SK-N-SH (cell line): Measurements from ENCODE around the gene CNPY4. TPM values are rescaled to one million over a fixed set of nuclear protein-coding genes. Genes with fewer than 3 reads are reported as not detected.

ENCODE experiments used
- CTCF ChIA-PET: fragments of 300-600, 350-600 bp; formaldehyde crosslinking; extraction: SDS; loops from one replicate; lab custom pipeline; 2021; lab: Yijun Ruan, JAX
- POLR2A ChIA-PET: fragments of 350-600 bp; sonication (Branson Sonifier 250); formaldehyde crosslinking; extraction: SDS; loops from one replicate; lab custom pipeline; 2020; ENCODE audit warnings: antibody characterized with exemption, inconsistent platforms; lab: Yijun Ruan, JAX
- DNase-seq: peaks from one replicate; pipeline ENCODE4 v3.0.0; 2012
- H2AFZ ChIP-seq: fragments of 200-600 bp; sonication (generic); 2 replicates; pipeline ENCODE4 v1.8.1; 2016; ENCODE audit warnings: antibody characterized with exemption, mild to moderate bottlenecking, low read depth
- H3F3A ChIP-seq: fragments of 200-600 bp; sonication (generic); replicated peaks from 2 replicates; pipeline ENCODE3; 2016; ENCODE audit warnings: antibody characterized with exemption, mild to moderate bottlenecking; ENCODE audit not compliant: insufficient read depth
- H3K27ac ChIP-seq, 2 experiments: fragments of 200-500 bp in 1 of 2; fragments of 200-600 bp in 1 of 2; sonication (Bioruptor generic) in 1 of 2; sonication (generic), shearing (Covaris generic) in 1 of 2; 2 replicates each; pipeline versions ENCODE4 v1.5.1 to v1.6.1; 2014 to 2016; ENCODE audit warnings: low read depth in 2 of 2, inconsistent platforms in 1 of 2, low read length in 1 of 2, mild to moderate bottlenecking in 1 of 2, mixed read lengths in 1 of 2
- H3K27me3 ChIP-seq: fragments of 200-600 bp; sonication (generic), shearing (Covaris generic); 2 replicates; pipeline ENCODE4 v1.6.1; 2016; ENCODE audit warnings: mixed run types; ENCODE audit not compliant: insufficient read depth
- H3K36me3 ChIP-seq, 2 experiments: fragments of 200-500 bp in 1 of 2; fragments of 200-600 bp in 1 of 2; sonication (Bioruptor generic) in 1 of 2; sonication (generic) in 1 of 2; replicated peaks in 1 of 2; 2 replicates each; pipeline versions ENCODE3 to v1.5.1; 2014 to 2016; ENCODE audit warnings: low read length in 1 of 2, mild to moderate bottlenecking in 1 of 2; ENCODE audit not compliant: insufficient read depth in 2 of 2, control insufficient read depth in 1 of 2
- H3K4me1 ChIP-seq, 2 experiments: fragments of 200-500 bp in 1 of 2; fragments of 200-600 bp in 1 of 2; sonication (Bioruptor generic) in 1 of 2; sonication (generic), shearing (Covaris generic) in 1 of 2; 2 replicates each; pipeline versions ENCODE4 v1.5.1 to v1.6.1; 2014 to 2016; ENCODE audit warnings: low read depth in 1 of 2, low read length in 1 of 2, mixed run types in 1 of 2; ENCODE audit not compliant: insufficient read depth in 2 of 2, control insufficient read depth in 1 of 2
- H3K4me2 ChIP-seq: fragments of 200-600 bp; sonication (generic), shearing (Covaris generic); 2 replicates; pipeline ENCODE4 v1.6.1; 2017; ENCODE audit warnings: mixed run types
- H3K4me3 ChIP-seq, 2 experiments: fragments of 200-500 bp in 1 of 2; fragments of 200-600 bp in 1 of 2; sonication (Bioruptor generic) in 1 of 2; sonication (generic), shearing (Covaris generic) in 1 of 2; 2 replicates each; pipeline versions ENCODE4 v1.5.1 to v1.8.1; 2014 to 2016; ENCODE audit warnings: low read depth in 2 of 2, inconsistent platforms in 1 of 2, low read length in 1 of 2, mild to moderate bottlenecking in 1 of 2, mixed read lengths in 1 of 2, moderate library complexity in 1 of 2
- H3K79me2 ChIP-seq: fragments of 200-600 bp; sonication (generic); 2 replicates; pipeline ENCODE4 v1.8.1; 2017; ENCODE audit warnings: mild to moderate bottlenecking; ENCODE audit not compliant: insufficient read depth
- H3K9ac ChIP-seq: fragments of 200-600 bp; sonication (generic); 2 replicates; pipeline ENCODE4 v1.6.1; 2017; ENCODE audit warnings: mixed run types
- H3K9me2 ChIP-seq: fragments of 200-600 bp; sonication (generic); 2 replicates; pipeline ENCODE4 v1.6.1; 2017; ENCODE audit warnings: mixed run types
- H3K9me3 ChIP-seq: fragments of 200-600 bp; sonication (generic); 2 replicates; pipeline ENCODE4 v1.6.1; 2017; ENCODE audit warnings: mixed run types, mild to moderate bottlenecking, moderate library complexity
- H4K20me1 ChIP-seq: fragments of 200-600 bp; sonication (generic); 2 replicates; pipeline ENCODE4 v1.6.1; 2017; ENCODE audit warnings: mild to moderate bottlenecking, mixed run types; ENCODE audit not compliant: insufficient read depth
- CHD2 ChIP-seq: fragments of 150-350 bp; IDR thresholded peaks from 2 replicates; pipeline ENCODE4 v1.6.1; 2018; ENCODE audit warnings: low read length; ENCODE audit not compliant: partially characterized antibody
- CTCF ChIP-seq: fragments of 200-600 bp; sonication (generic); IDR thresholded peaks from 2 replicates; pipeline ENCODE4 v1.6.1; 2017; ENCODE audit warnings: antibody characterized with exemption, mild to moderate bottlenecking, moderate library complexity
- EP300 ChIP-seq, 2 experiments: IDR thresholded peaks; 2 replicates each; pipeline versions ENCODE4 v1.4.0 to v1.6.1; 2012; ENCODE audit warnings: borderline replicate concordance in 1 of 2, low read depth in 1 of 2, low read length in 1 of 2
- FOSL2 ChIP-seq: IDR thresholded peaks from 2 replicates; pipeline ENCODE4 v1.4.0; 2012; ENCODE audit warnings: low read depth, mild to moderate bottlenecking, moderate library complexity, borderline replicate concordance
- FOXJ3 ChIP-seq: sonication (generic); formaldehyde crosslinking; IDR thresholded peaks from 2 replicates; pipeline ENCODE4 v1.5.1; 2020; ENCODE audit warnings: mild to moderate bottlenecking, missing genetic modification reagents
- JUND ChIP-seq: IDR thresholded peaks from 2 replicates; pipeline ENCODE4 v1.4.0; 2012
- MAX ChIP-seq: IDR thresholded peaks from 2 replicates; pipeline ENCODE4 v1.4.0; 2012; ENCODE audit warnings: low read depth
- MXI1 ChIP-seq: IDR thresholded peaks from 2 replicates; pipeline ENCODE4 v1.6.1; 2012; ENCODE audit warnings: mild to moderate bottlenecking, low read depth, low read length, improper control_type of control experiment
- NFIC ChIP-seq: IDR thresholded peaks from 2 replicates; pipeline ENCODE4 v1.4.0; 2012; ENCODE audit warnings: borderline replicate concordance
- NRF1 ChIP-seq: IDR thresholded peaks from 2 replicates; pipeline ENCODE4 v1.6.1; 2012; ENCODE audit warnings: low read depth, mild to moderate bottlenecking, low read length
- POLR2AphosphoS5 ChIP-seq: IDR thresholded peaks from 2 replicates; pipeline ENCODE4 v1.6.1; 2012; ENCODE audit warnings: low read depth, low read length
- RAD21 ChIP-seq: IDR thresholded peaks from 2 replicates; pipeline ENCODE4 v1.6.1; 2012; ENCODE audit warnings: mild to moderate bottlenecking, low read length
- RCOR1 ChIP-seq: fragments of 150-350 bp; IDR thresholded peaks from 2 replicates; pipeline ENCODE4 v1.6.1; 2017; ENCODE audit warnings: antibody characterized with exemption, low read length
- SIN3A ChIP-seq: IDR thresholded peaks from 2 replicates; pipeline ENCODE4 v1.6.1; 2012; ENCODE audit warnings: low read depth, mild to moderate bottlenecking, low read length, moderate library complexity, borderline replicate concordance
- SMC3 ChIP-seq: IDR thresholded peaks from 2 replicates; pipeline ENCODE4 v1.6.1; 2012; ENCODE audit warnings: low read depth, low read length, improper control_type of control experiment
- TCF12 ChIP-seq: IDR thresholded peaks from 2 replicates; pipeline ENCODE4 v1.4.0; 2012
- USF1 ChIP-seq: IDR thresholded peaks from 2 replicates; pipeline ENCODE4 v1.4.0; 2012; ENCODE audit warnings: low read depth, borderline replicate concordance
- USF2 ChIP-seq: fragments of 150-350 bp; IDR thresholded peaks from 2 replicates; pipeline ENCODE4 v1.6.1; 2017; ENCODE audit warnings: antibody characterized with exemption, low read length, low read depth, borderline replicate concordance
- YY1 ChIP-seq: IDR thresholded peaks from 2 replicates; pipeline ENCODE4 v1.4.0; 2012; ENCODE audit warnings: low read depth, mild to moderate bottlenecking
- WGBS: methylation state at CpG from one replicate; pipeline ENCODE4 v1.1.6; 2017; ENCODE audit warnings: low lambda C conversion rate; 5-methylcytosine and 5-hydroxymethylcytosine counted together
- polyA plus RNA-seq, 3 experiments: library from polyadenylated mRNA; depleted of rRNA; stranded (reverse); fragments of >200 nt; gene quantifications; 2 replicates each; pipeline ENCODE4 v1.2.3, GENCODE V29; 2012
- TF ChIP-seq, protein P1 (sequence below): IDR thresholded peaks from 2 replicates; pipeline ENCODE4; 2012

The CNPY4 gene
- polyA plus RNA-seq, 1 of the 3 experiments (the other 2 are of a cell fraction) = 52.0 TPM

DNA sequence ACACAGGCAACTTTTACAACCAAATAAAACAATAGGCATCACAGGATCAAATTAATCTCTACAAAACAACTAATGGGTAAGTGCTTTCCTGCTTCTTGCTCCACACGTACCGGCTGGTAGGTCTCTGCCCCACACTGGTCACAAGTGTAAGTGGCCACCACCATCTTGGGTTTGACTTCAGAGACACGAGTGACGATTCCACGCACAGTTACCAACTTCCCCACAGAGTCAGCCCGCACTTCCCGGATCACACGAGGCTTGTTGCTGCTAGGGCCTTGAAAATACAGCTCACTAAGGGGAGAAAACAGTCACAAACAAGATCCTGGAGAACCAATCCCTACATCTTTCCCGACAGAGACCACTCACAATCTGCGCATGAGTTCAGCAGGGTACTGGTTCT is 20.5 kb upstream of the CNPY4 start (continued):
- TF ChIP-seq CTCF (no peak), POLR2AphosphoS5 (no peak), CHD2 (no peak), FOSL2 (no peak), RCOR1 (no peak), FOXJ3 (CRISPR knock-in tag) (no peak), TCF12 (no peak)

DNA sequence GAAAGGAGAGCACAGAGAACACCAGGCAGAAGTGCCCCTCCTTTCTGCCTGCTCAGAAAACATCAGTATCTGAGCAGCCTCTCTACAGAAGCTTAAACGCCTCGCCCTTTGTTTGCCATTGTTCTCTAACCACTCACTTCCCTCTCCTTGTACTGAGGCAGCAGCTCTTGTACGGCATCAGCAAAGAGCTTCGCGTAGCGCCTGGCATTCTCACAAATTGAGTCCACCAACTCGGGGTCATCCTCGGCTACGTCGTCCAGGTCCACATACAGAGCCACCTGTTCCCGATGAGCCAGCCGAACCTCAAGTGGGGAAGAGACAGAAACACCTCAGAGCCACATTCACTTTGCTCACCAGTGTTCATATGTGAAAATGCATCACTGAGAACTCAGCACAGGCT is 20.0 kb upstream of the CNPY4 start:
- DNase-seq = no peak
- H3K9me2 ChIP-seq = no peaks in the 10 kb centered on the region
- H3K27me3 ChIP-seq = no peaks in the 10 kb centered on the region
- ChIA-PET CTCF (interaction anchor here (1.3 to 5.4 kb wide), 5 partner anchors 17 to 32 kb away, joined by 3 to 74 read pairs (median 5); partner anchors contain the start of genes CNPY4 and ZNF3), POLR2A (interaction anchor here (3.7 to 4.2 kb wide), 3 partner anchors 9 to 84 kb away, joined by 20 to 98 read pairs (median 70); partner anchors contain the start of genes COPS6, MBLAC1 and ZKSCAN1)
- peak overlapping the region; percentile 86 to 95; a peak in 3 of 4 replicates for H3K27ac ChIP-seq
- H3K79me2 ChIP-seq = peaks cover 81% of the 10 kb centered on the region
- H3K36me3 ChIP-seq = peaks cover 48 to 60% of the 10 kb centered on the region in 2 experiments
- H3K9me3 ChIP-seq = no peaks in the 10 kb centered on the region
- H3K4me2 ChIP-seq = peak overlapping the region; percentile 100
- TF ChIP-seq NFIC (no peak), EP300 (IDR thresholded peaks at IDR 0.05; ENCODE audit: borderline replicate concordance in 1 of 2, low read depth in 1 of 2, low read length in 1 of 2) (no peak)
- H4K20me1 ChIP-seq = peaks cover 7% of the 10 kb centered on the region
- 42% methylated on average over 12 of the region's 12 CpGs for WGBS
- peaks cover 24 to 45% of the 10 kb centered on the region in 2 experiments for H3K4me1 ChIP-seq
- H2AFZ ChIP-seq = no peak overlapping the region
- H3F3A ChIP-seq = peaks cover 49% of the 10 kb centered on the region
- peak overlapping the region; percentile 98 for H3K9ac ChIP-seq
- peak overlapping the region; percentile 70 to 99 for H3K4me3 ChIP-seq

- H3K9ac ChIP-seq = peak overlapping the region; percentile 98
- peaks cover 24 to 38% of the 10 kb centered on the region in 2 experiments for H3K4me1 ChIP-seq
- no peaks in the 10 kb centered on the region for H3K9me3 ChIP-seq
- H3K9me2 ChIP-seq = no peaks in the 10 kb centered on the region
- peak overlapping the region; percentile 86 to 95 for H3K27ac ChIP-seq
- CTCF ChIA-PET = interaction anchor here (1.2 to 5.4 kb wide), 10 partner anchors 11 to 171 kb away, joined by 3 to 74 read pairs (median 5); partner anchors contain the start of genes CNPY4, GJC3, MBLAC1 and ZNF3
- H4K20me1 ChIP-seq = peaks cover 7% of the 10 kb centered on the region
- 1% methylated on average over 52 of the region's 61 CpGs for WGBS
- POLR2A ChIA-PET = interaction anchor here (0.6 to 4.2 kb wide), 19 partner anchors 10 to 1117 kb away, joined by 3 to 98 read pairs (median 12); partner anchors contain the start of genes CNPY4, COPS6, GPC2 and LAMTOR4
- H2AFZ ChIP-seq = no peak overlapping the region; the same call in 1 of the 2 replicates
- peak overlapping the region; percentile 70 to 99 for H3K4me3 ChIP-seq
- peaks cover 44 to 49% of the 10 kb centered on the region in 2 experiments for H3K36me3 ChIP-seq
- peak overlapping the region; percentile 100 for H3K4me2 ChIP-seq
- H3K27me3 ChIP-seq = no peaks in the 10 kb centered on the region
- peaks cover 70% of the 10 kb centered on the region for H3K79me2 ChIP-seq
- peak; percentile 96 for DNase-seq
- peaks cover 40% of the 10 kb centered on the region for H3F3A ChIP-seq
- TF ChIP-seq USF1 (peak; percentile 66), USF2 (no peak), SMC3 (no peak), RAD21 (no peak), MAX (peak; percentile 100), NRF1 (no peak), YY1 (peak; percentile 86), RCOR1 (no peak), MXI1 (peak; percentile 82), SIN3A (peak; percentile 99), JUND (peak; percentile 45; the same call in 1 of the 2 replicates), EP300 (IDR thresholded peaks at IDR 0.05; ENCODE audit: borderline replicate concordance in 1 of 2, low read depth in 1 of 2, low read length in 1 of 2) (peak in 1 of 2 experiments; percentile 73; a peak in 1 of 4 replicates)
- TF ChIP-seq, protein P1, sequence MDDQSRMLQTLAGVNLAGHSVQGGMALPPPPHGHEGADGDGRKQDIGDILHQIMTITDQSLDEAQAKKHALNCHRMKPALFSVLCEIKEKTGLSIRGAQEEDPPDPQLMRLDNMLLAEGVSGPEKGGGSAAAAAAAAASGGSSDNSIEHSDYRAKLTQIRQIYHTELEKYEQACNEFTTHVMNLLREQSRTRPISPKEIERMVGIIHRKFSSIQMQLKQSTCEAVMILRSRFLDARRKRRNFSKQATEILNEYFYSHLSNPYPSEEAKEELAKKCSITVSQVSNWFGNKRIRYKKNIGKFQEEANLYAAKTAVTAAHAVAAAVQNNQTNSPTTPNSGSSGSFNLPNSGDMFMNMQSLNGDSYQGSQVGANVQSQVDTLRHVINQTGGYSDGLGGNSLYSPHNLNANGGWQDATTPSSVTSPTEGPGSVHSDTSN = peak; percentile 92
These were observed 18.9 kb upstream of the CNPY4 start for GRCh38 chr7:100100420-100101015.
